PC-3 (cell line): Measurements from ENCODE around the gene RGS7. TPM values are rescaled to one million over a fixed set of nuclear protein-coding genes. Genes with fewer than 3 reads are reported as not detected.

Experiments
- ATAC-seq: fragments of 200-7000 bp; cut with Tn5 transposase; 2 replicates; pipeline ENCODE4 v1.9.1; 2020; ENCODE audit warnings: mild to moderate bottlenecking, moderate library complexity
- BruUV-seq: library from RNA; stranded (reverse); fragments of 400-500 nt; replicated peaks from 2 replicates; lab custom pipeline; 2021; lab: Mats Ljungman, UMichigan
- CTCF ChIA-PET: fragments of 300-600 bp; sonication (Branson Sonifier 250); formaldehyde crosslinking; loops from one replicate; lab custom pipeline; 2022; ENCODE audit warnings: antibody characterized with exemption; lab: Charles Lee
- POLR2A ChIA-PET: fragments of 300-600 bp; sonication (Branson Sonifier 250); formaldehyde crosslinking; loops from one replicate; lab custom pipeline; 2022; ENCODE audit warnings: antibody characterized with exemption; ENCODE audit not compliant: unreplicated experiment; lab: Charles Lee
- DNase-seq: peaks from one replicate; pipeline ENCODE4 v3.0.0-alpha.2; 2015
- H2AFZ ChIP-seq: fragments of 300-600 bp; sonication (generic); 2 replicates; pipeline ENCODE4 v1.6.0; 2016; ENCODE audit warnings: antibody characterized with exemption, low read length
- H3F3A ChIP-seq: fragments of 300-600 bp; sonication (generic); one replicate; pipeline ENCODE4 v1.6.0; 2017; ENCODE audit warnings: antibody characterized with exemption, low read length, control low read depth, mild to moderate bottlenecking; ENCODE audit not compliant: unreplicated experiment
- H3K27ac ChIP-seq: fragments of 300-600 bp; sonication (generic); 2 replicates; pipeline ENCODE4 v1.5.1; 2016; ENCODE audit warnings: mild to moderate bottlenecking, low read length
- H3K27me3 ChIP-seq: fragments of 300-600 bp; sonication (generic); 2 replicates; pipeline ENCODE4 v1.6.1; 2016; ENCODE audit warnings: low read length, mixed read lengths
- H3K36me3 ChIP-seq: fragments of 300-600 bp; sonication (generic); 2 replicates; pipeline ENCODE4 v1.6.1; 2016; ENCODE audit warnings: low read depth, mixed run types, low read length, mixed read lengths
- H3K4me1 ChIP-seq: fragments of 300-600 bp; sonication (generic); 2 replicates; pipeline ENCODE4 v1.5.1; 2016; ENCODE audit warnings: low read length; ENCODE audit not compliant: insufficient read depth
- H3K4me2 ChIP-seq: fragments of 300-600 bp; sonication (generic); 2 replicates; pipeline ENCODE4 v1.6.0; 2016; ENCODE audit warnings: low read length
- H3K4me3 ChIP-seq: fragments of 300-600 bp; sonication (generic); 2 replicates; pipeline ENCODE4 v1.5.1; 2016; ENCODE audit warnings: mild to moderate bottlenecking, low read length, mixed read lengths
- H3K79me2 ChIP-seq: fragments of 300-600 bp; sonication (generic); 2 replicates; pipeline ENCODE4 v1.6.1; 2017; ENCODE audit warnings: low read length, mixed read lengths
- H3K9ac ChIP-seq: fragments of 300-600 bp; sonication (generic); 2 replicates; pipeline ENCODE4 v1.6.0; 2016; ENCODE audit warnings: mild to moderate bottlenecking, low read length
- H3K9me2 ChIP-seq: fragments of 300-600 bp; sonication (generic); replicated peaks from 2 replicates; pipeline ENCODE4 v1.6.1; 2016; ENCODE audit warnings: mixed run types, low read length, mixed read lengths
- H3K9me3 ChIP-seq: fragments of 300-600 bp; sonication (generic); 2 replicates; pipeline ENCODE4 v1.6.1; 2016; ENCODE audit warnings: low read length, mixed read lengths
- H4K20me1 ChIP-seq: fragments of 300-600 bp; sonication (generic); 2 replicates; pipeline ENCODE4 v1.6.1; 2016; ENCODE audit warnings: low read length, mixed read lengths
- CTCF ChIP-seq: fragments of 300-600 bp; sonication (generic); conservative IDR thresholded peaks from 2 replicates; pipeline ENCODE4 v1.5.1; 2017; ENCODE audit warnings: antibody characterized with exemption, low read depth, mild to moderate bottlenecking, low read length
- EZH2 ChIP-seq: fragments of 300-600 bp; sonication (generic); IDR thresholded peaks from one replicate; pipeline ENCODE4 v1.6.1; 2017; ENCODE audit warnings: antibody characterized with exemption, mild to moderate bottlenecking, low read length; ENCODE audit not compliant: unreplicated experiment
- EZH2phosphoT487 ChIP-seq: fragments of 300-600 bp; sonication (generic); IDR thresholded peaks from 2 replicates; pipeline ENCODE4 v1.6.1; 2018; ENCODE audit warnings: mild to moderate bottlenecking, antibody characterized with exemption, low read length, borderline replicate concordance
- intact Hi-C: fragments of 100-400 bp; cut with micrococcal nuclease; formaldehyde crosslinking; loops from 2 replicates; pipeline ENCODE4 v1.9.0; 2023
- total RNA-seq: library from RNA; depleted of rRNA; stranded (reverse); fragments of >200 nt; gene quantifications from 2 replicates; pipeline ENCODE4 v1.2.3, GENCODE V29; 2014

The RGS7 gene
- total RNA-seq, 1 experiment from 2014 or later, result 0.15 TPM

GRCh38 chr1:240843798-240844197 is 513.2 kb downstream of the RGS7 start:
- H3K4me2 ChIP-seq, result peak overlapping the region; percentile 74
- no peaks in the 10 kb centered on the region for H3F3A ChIP-seq
- CTCF ChIA-PET, result no interaction called here

GRCh38 chr1:240836271-240836670 is 520.7 kb downstream of the RGS7 start:
- Histone ChIP-seq H3K27me3 (peaks cover 18% of the 10 kb centered on the region), H3K4me1 (peaks cover 11% of the 10 kb centered on the region), H3K4me3 (no peak overlapping the region), H3K9ac (no peak overlapping the region), H3K27ac (no peak overlapping the region), H4K20me1 (no peaks in the 10 kb centered on the region), H3K9me3 (no peaks in the 10 kb centered on the region), H3K4me2 (no peak overlapping the region), H2AFZ (no peak overlapping the region), H3K79me2 (no peaks in the 10 kb centered on the region), H3K36me3 (no peaks in the 10 kb centered on the region), H3K9me2 (no peaks in the 10 kb centered on the region), H3F3A (no peaks in the 10 kb centered on the region)
- intact Hi-C loops, result no loop called here
- ChIA-PET CTCF (no interaction called here), POLR2A (no interaction called here)
- no peak for DNase-seq
- no TSS peak for BruUV-seq
- no peak for ATAC-seq
- TF ChIP-seq CTCF (no peak), EZH2 (no peak), EZH2phosphoT487 (no peak)

More at GRCh38 chr1:240843798-240844197, 513.2 kb downstream of the RGS7 start:
- Histone ChIP-seq H2AFZ (peak overlapping the region; percentile 68), H3K4me1 (0 out of 2 replicates have a peak, but pooled peaks cover 5% of the 10 kb centered on the region), H3K4me3 (peak overlapping the region; percentile 49), H3K79me2 (no peaks in the 10 kb centered on the region), H3K27ac (no peak overlapping the region), H3K9me2 (no peaks in the 10 kb centered on the region), H3K9ac (no peak overlapping the region), H3K9me3 (no peaks in the 10 kb centered on the region), H3K27me3 (peaks cover 28% of the 10 kb centered on the region), H4K20me1 (no peaks in the 10 kb centered on the region), H3K36me3 (no peaks in the 10 kb centered on the region)
- TF ChIP-seq EZH2phosphoT487 (no peak), EZH2 (no peak), CTCF (no peak)
- ATAC-seq (no peak), DNase-seq (no peak)
- POLR2A ChIA-PET, result no interaction called here
- no TSS peak for BruUV-seq
- intact Hi-C loops, result no loop called here

- CTCF ChIA-PET, result no interaction called here
- DNase-seq (no peak), ATAC-seq (no peak)
- BruUV-seq, result no TSS peak
- Histone ChIP-seq H3K27me3 (peaks cover 18% of the 10 kb centered on the region), H2AFZ (no peak overlapping the region), H3K9me2 (no peaks in the 10 kb centered on the region), H3K4me1 (peaks cover 18% of the 10 kb centered on the region), H3K27ac (no peak overlapping the region), H3K9ac (no peak overlapping the region), H3K4me3 (no peak overlapping the region), H3F3A (no peaks in the 10 kb centered on the region), H3K9me3 (no peaks in the 10 kb centered on the region), H3K4me2 (no peak overlapping the region), H3K36me3 (no peaks in the 10 kb centered on the region), H3K79me2 (no peaks in the 10 kb centered on the region), H4K20me1 (no peaks in the 10 kb centered on the region)
- TF ChIP-seq EZH2 (no peak), EZH2phosphoT487 (no peak), CTCF (no peak)
- POLR2A ChIA-PET, result no interaction called here
- intact Hi-C loops, result no loop called here
Observed at GRCh38 chr1:240835291-240835690, 521.7 kb downstream of the RGS7 start.
